Endothelial cell of umbilical vein (primary cell): ENCODE measurements around the gene EIF3D.
A peak's percentile ranks its signal among the peaks of the same experiment; 100 is the strongest.

Experiments
- EZH2 ChIP-seq: IDR thresholded peaks from 2 replicates; pipeline ENCODE4 v1.6.1; 2012; ENCODE audit warnings: borderline replicate concordance, low read depth, mild to moderate bottlenecking, moderate library complexity, low read length, inconsistent platforms; ENCODE audit not compliant: severe bottlenecking
- GATA2 ChIP-seq: IDR thresholded peaks from 2 replicates; pipeline ENCODE4 v1.7.0; 2011; ENCODE audit warnings: low read depth, mild to moderate bottlenecking, moderate library complexity, mixed read lengths, low read length; ENCODE audit not compliant: insufficient read length, insufficient read depth
- POLR2A ChIP-seq: IDR thresholded peaks from 2 replicates; pipeline ENCODE4 v1.6.1; 2012; ENCODE audit warnings: low read depth, mild to moderate bottlenecking, control low read depth, low read length
- POLR2AphosphoS5 ChIP-seq: IDR thresholded peaks from 2 replicates; pipeline ENCODE4 v1.6.1; 2012; ENCODE audit warnings: low read depth, mild to moderate bottlenecking, control low read depth, low read length, moderate library complexity; ENCODE audit not compliant: insufficient read depth
- TF ChIP-seq, protein P1 (sequence below), 2 donors: IDR thresholded peaks; 1 replicate in 1 of 2; 2 replicates in 1 of 2; pipeline ENCODE4 v1.5.1; 2011; ENCODE audit warnings: low read length in 2 of 2, mild to moderate bottlenecking in 2 of 2, moderate library complexity in 2 of 2, control low read depth in 1 of 2, inconsistent platforms in 1 of 2, low read depth in 1 of 2; ENCODE audit not compliant: insufficient read depth in 1 of 2; ENCODE audit errors: extremely low read depth in 1 of 2

DNA sequence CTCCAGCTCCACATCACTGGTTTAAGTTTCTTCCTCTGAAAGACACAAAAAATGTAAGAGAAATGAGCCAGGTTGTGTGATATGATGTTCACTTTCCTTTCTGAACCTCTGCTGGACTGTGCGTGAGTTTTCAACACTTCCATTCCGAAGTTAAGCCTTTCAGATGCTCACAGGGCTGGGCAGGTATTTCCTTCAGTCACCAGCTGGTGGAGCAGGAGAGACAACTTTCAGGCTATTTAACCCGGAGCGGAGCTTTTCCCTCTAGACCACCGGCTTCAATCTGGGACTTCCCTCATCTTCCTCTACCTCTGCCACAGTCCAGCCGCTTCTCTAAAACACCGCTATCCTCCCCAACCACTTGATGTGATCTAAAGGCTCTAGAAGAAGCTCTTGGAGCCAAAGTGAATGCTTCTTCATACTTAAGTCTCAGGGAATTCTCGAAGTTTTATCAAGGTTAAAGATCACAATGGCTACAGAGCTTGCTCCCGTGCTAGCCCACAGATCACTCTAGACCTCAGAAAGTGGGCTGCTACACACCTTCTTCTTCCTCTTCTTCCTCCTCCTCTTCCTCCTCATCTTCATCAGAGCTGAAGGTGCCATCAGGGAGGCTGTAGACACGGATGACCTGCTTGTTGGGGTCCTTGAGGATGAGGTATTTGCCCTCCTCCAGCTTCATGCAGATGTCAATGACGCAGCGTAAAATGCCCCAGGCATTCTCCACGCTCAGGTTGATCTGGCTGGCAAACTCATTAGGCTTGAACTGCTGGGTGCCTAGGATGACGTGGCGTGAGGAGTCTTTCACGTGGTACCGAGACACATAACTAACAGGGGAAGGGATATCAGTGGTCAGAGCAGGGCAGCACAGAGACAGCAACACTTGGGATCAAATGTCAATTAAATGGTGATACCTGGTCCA lies 17.7 kb downstream of the EIF3D start:
- TF ChIP-seq POLR2A, result no peak
- TF ChIP-seq, protein P1, sequence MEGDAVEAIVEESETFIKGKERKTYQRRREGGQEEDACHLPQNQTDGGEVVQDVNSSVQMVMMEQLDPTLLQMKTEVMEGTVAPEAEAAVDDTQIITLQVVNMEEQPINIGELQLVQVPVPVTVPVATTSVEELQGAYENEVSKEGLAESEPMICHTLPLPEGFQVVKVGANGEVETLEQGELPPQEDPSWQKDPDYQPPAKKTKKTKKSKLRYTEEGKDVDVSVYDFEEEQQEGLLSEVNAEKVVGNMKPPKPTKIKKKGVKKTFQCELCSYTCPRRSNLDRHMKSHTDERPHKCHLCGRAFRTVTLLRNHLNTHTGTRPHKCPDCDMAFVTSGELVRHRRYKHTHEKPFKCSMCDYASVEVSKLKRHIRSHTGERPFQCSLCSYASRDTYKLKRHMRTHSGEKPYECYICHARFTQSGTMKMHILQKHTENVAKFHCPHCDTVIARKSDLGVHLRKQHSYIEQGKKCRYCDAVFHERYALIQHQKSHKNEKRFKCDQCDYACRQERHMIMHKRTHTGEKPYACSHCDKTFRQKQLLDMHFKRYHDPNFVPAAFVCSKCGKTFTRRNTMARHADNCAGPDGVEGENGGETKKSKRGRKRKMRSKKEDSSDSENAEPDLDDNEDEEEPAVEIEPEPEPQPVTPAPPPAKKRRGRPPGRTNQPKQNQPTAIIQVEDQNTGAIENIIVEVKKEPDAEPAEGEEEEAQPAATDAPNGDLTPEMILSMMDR (IDR thresholded peaks at IDR 0.05; ENCODE audit: extremely low read depth in 1 of 2, insufficient read depth in 1 of 2, low read depth in 1 of 2, low read length in 2 of 2), result peak; percentile 53 to 60
- TF ChIP-seq EZH2, result no peak
- no peak for TF ChIP-seq POLR2AphosphoS5
- TF ChIP-seq GATA2, result no peak
